MCF 10A (cell line): Measurements from ENCODE around the gene GNG4. TPM values are rescaled to one million over a fixed set of nuclear protein-coding genes. Genes with fewer than 3 reads are reported as not detected.

Experiments used
- BruUV-seq: library from RNA; stranded (reverse); fragments of 400-500 nt; replicated peaks from 2 replicates; lab custom pipeline; 2021; lab: Mats Ljungman, UMichigan
- CTCF ChIA-PET: fragments of 300-600 bp; sonication (Branson Sonifier 250); formaldehyde crosslinking; extraction: SDS; loops from one replicate; lab custom pipeline; 2021; ENCODE audit warnings: antibody characterized with exemption, inconsistent platforms; lab: Yijun Ruan, JAX
- POLR2A ChIA-PET: fragments of 300-600, 350-650 bp; sonication (Branson Sonifier 250); formaldehyde crosslinking; extraction: SDS; loops from one replicate; lab custom pipeline; 2020; ENCODE audit warnings: antibody characterized with exemption, inconsistent platforms; lab: Yijun Ruan, JAX
- DNase-seq: peaks from one replicate; pipeline ENCODE4 v3.0.0-alpha.2; 2018; ENCODE audit not compliant: unreplicated experiment
- H3K27ac Mint-ChIP-seq: one replicate; pipeline ENCODE4 v1.8.0; 2022; ENCODE audit warnings: mild to moderate bottlenecking, low read depth, mixed read lengths; ENCODE audit not compliant: unreplicated experiment
- H3K27me3 Mint-ChIP-seq: one replicate; pipeline ENCODE4 v1.8.0; 2022; ENCODE audit warnings: mixed read lengths; ENCODE audit not compliant: insufficient read depth, unreplicated experiment
- H3K36me3 Mint-ChIP-seq: one replicate; pipeline ENCODE4 v1.8.0; 2022; ENCODE audit warnings: mild to moderate bottlenecking, moderate library complexity, mixed read lengths; ENCODE audit not compliant: insufficient read depth, unreplicated experiment
- H3K4me1 Mint-ChIP-seq: one replicate; pipeline ENCODE4 v1.8.0; 2022; ENCODE audit warnings: mixed read lengths; ENCODE audit not compliant: insufficient read depth, unreplicated experiment
- H3K4me3 Mint-ChIP-seq: one replicate; pipeline ENCODE4 v1.8.0; 2022; ENCODE audit warnings: mild to moderate bottlenecking, moderate library complexity, mixed read lengths; ENCODE audit not compliant: unreplicated experiment
- H3K9me3 Mint-ChIP-seq: one replicate; pipeline ENCODE4 v1.8.0; 2022; ENCODE audit warnings: mixed read lengths; ENCODE audit not compliant: unreplicated experiment
- intact Hi-C: fragments of 100-400 bp; cut with micrococcal nuclease; formaldehyde crosslinking; loops from 2 replicates; pipeline ENCODE4 v1.14.1; 2022
- total RNA-seq: library from RNA; stranded (reverse); gene quantifications from 2 replicates; pipeline ENCODE4 v1.2.3, GENCODE V29; 2022
- TF ChIP-seq, protein P1 (sequence below): fragments of 200-600 bp; IDR thresholded peaks from one replicate; pipeline ENCODE4 v1.8.0; 2022; ENCODE audit warnings: antibody characterized with exemption, mild to moderate bottlenecking; ENCODE audit not compliant: unreplicated experiment

Gene GNG4
- total RNA-seq, 1 experiment from 2014 or later = 3.0 TPM

DNA sequence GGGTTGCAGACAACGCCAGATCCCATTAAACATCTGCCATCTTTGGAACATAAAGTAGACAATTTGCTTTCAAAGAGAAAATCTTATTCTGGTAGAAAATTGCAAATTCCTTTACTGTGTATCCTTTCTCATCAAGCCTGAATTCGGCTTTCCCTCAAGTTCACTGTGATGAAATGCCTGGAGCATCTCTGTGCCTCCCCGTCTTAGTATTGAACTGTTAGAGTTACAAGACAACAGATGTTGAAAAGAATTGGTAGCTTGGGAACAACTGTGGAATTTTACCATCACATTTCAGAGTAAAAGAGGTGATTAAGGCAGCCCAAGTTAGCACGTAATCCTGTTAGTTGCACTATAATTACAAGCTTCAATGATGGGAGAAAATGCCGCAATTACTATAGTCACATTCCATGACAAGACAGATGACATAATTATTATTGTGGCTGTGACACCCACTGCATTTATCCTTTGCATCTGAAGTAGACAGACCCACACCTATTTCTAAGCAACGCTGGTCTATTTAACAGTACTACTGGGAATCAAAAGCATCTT is 90.9 kb downstream of the GNG4 start:
- no peak overlapping the region for H3K27ac Mint-ChIP-seq
- H3K27me3 Mint-ChIP-seq = no peaks in the 10 kb centered on the region
- H3K4me1 Mint-ChIP-seq = no peaks in the 10 kb centered on the region
- H3K36me3 Mint-ChIP-seq = no peaks in the 10 kb centered on the region
- no peak for DNase-seq
- ChIA-PET CTCF (interaction anchor here (0.6 to 1.2 kb wide), 3 partner anchors 10 to 315 kb away, joined by 3 read pairs; no protein-coding TSS in a partner anchor), POLR2A (interaction anchor here (0.7 kb wide), 1 partner anchor 958 kb away, joined by 3 read pairs; no protein-coding TSS in a partner anchor)
- BruUV-seq = no TSS peak
- no peak overlapping the region for H3K4me3 Mint-ChIP-seq
- H3K9me3 Mint-ChIP-seq = no peaks in the 10 kb centered on the region
- TF ChIP-seq, protein P1, sequence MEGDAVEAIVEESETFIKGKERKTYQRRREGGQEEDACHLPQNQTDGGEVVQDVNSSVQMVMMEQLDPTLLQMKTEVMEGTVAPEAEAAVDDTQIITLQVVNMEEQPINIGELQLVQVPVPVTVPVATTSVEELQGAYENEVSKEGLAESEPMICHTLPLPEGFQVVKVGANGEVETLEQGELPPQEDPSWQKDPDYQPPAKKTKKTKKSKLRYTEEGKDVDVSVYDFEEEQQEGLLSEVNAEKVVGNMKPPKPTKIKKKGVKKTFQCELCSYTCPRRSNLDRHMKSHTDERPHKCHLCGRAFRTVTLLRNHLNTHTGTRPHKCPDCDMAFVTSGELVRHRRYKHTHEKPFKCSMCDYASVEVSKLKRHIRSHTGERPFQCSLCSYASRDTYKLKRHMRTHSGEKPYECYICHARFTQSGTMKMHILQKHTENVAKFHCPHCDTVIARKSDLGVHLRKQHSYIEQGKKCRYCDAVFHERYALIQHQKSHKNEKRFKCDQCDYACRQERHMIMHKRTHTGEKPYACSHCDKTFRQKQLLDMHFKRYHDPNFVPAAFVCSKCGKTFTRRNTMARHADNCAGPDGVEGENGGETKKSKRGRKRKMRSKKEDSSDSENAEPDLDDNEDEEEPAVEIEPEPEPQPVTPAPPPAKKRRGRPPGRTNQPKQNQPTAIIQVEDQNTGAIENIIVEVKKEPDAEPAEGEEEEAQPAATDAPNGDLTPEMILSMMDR = no peak
- intact Hi-C loops = no loop called here

DNA sequence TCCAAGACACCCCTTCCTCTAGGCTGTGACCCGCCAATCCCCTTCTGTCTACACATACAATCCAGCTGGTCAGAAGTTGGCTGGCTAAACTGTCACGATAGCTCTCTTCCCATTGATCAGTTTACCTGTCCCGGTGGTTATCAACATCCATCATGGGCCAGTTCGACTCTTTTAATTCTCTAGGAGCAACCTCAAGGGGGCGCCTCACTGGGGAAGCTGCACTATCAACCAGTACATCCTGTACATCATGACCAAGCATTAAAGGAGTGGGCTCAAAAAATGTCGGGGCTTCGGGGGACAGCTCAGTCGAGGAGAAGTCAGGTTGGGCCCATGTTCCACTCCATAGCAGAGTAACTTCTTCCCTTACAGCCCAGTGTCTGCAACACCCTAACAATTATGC is 92.1 kb downstream of the GNG4 start:
- no peaks in the 10 kb centered on the region for H3K9me3 Mint-ChIP-seq
- BruUV-seq = no TSS peak
- peak; percentile 36 for DNase-seq
- no peak overlapping the region for H3K4me3 Mint-ChIP-seq
- no peaks in the 10 kb centered on the region for H3K36me3 Mint-ChIP-seq
- no peaks in the 10 kb centered on the region for H3K27me3 Mint-ChIP-seq
- TF ChIP-seq, protein P1 = peak; percentile 13
- H3K4me1 Mint-ChIP-seq = no peaks in the 10 kb centered on the region
- H3K27ac Mint-ChIP-seq = no peak overlapping the region
- intact Hi-C loops = no loop called here
- CTCF ChIA-PET = interaction anchor here (0.5 to 1.7 kb wide), 11 partner anchors 13 to 1819 kb away, joined by 3 to 6 read pairs (median 3); no protein-coding TSS in a partner anchor
- POLR2A ChIA-PET = interaction anchor here (1.3 kb wide), 1 partner anchor 52 kb away, joined by 3 read pairs; no protein-coding TSS in a partner anchor

DNA sequence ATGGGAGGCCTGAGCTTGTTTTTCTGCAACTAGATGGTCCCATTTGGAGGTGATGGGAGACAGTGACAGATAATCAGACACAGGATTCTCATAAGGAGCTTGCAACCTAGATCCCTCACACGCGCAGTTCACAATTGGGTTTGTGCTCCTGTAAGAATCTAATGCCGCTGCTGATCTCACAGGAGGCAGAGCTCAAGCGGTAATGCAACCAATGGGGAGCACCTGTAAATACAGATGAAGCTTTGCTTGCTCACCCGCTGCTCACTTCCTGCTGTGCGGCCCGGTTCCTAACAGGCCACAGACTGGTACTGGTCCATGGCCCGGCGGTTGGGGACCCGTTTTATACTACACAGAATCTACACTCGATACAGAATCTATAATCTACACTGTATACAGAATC is 92.8 kb downstream of the GNG4 start:
- TF ChIP-seq, protein P1 = no peak
- CTCF ChIA-PET = interaction anchor here (0.6 to 3.7 kb wide), 11 partner anchors 26 to 415 kb away, joined by 3 to 18 read pairs (median 5); no protein-coding TSS in a partner anchor
- intact Hi-C loops = no loop called here
- Mint-ChIP-seq H3K27ac (no peak overlapping the region), H3K36me3 (no peaks in the 10 kb centered on the region), H3K4me1 (no peaks in the 10 kb centered on the region), H3K4me3 (no peak overlapping the region), H3K9me3 (no peaks in the 10 kb centered on the region), H3K27me3 (no peaks in the 10 kb centered on the region)
- BruUV-seq = no TSS peak
- DNase-seq = no peak
- POLR2A ChIA-PET = interaction anchor here (1.3 kb wide), 1 partner anchor 51 kb away, joined by 3 read pairs; no protein-coding TSS in a partner anchor

DNA sequence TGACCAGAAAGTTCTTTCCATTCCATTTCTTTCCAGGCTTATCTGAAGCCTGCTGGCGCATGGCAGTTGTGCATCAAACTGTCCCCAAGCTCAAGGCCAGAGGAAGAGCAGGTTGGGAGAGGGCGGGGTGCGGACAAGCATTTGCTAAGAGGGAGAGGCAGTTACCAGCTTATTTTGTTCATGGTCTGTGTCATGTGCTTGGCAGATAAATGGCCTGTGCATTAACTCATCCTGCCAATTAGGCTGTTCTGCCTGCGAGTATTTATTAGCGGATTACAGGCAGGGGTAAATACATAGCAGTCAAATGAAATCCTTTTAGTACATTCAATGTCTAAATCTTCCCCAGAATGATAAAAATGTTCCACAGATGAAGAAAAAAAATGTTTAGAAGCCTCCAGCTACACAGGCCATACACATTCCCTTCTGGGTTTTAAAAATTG is 96.5 kb downstream of the GNG4 start:
- DNase-seq = no peak
- TF ChIP-seq, protein P1 = no peak
- no peaks in the 10 kb centered on the region for H3K36me3 Mint-ChIP-seq
- no TSS peak for BruUV-seq
- no peaks in the 10 kb centered on the region for H3K27me3 Mint-ChIP-seq
- POLR2A ChIA-PET = no interaction called here
- no peaks in the 10 kb centered on the region for H3K4me1 Mint-ChIP-seq
- H3K27ac Mint-ChIP-seq = no peak overlapping the region
- H3K9me3 Mint-ChIP-seq = no peaks in the 10 kb centered on the region
- CTCF ChIA-PET = interaction anchor here (0.5 to 3.7 kb wide), 4 partner anchors 30 to 137 kb away, joined by 3 to 18 read pairs (median 4); no protein-coding TSS in a partner anchor
- intact Hi-C loops = no loop called here
- no peak overlapping the region for H3K4me3 Mint-ChIP-seq
